SK-N-SH treated with all-trans-retinoic acid at 6 μM for 48 hours (cell line): ENCODE results near the gene PREB.

Experiments
- ATAC-seq: fragments of 200-7000 bp; cut with Tn5 transposase; 3 replicates; pipeline ENCODE4 v1.9.1; 2020; ENCODE audit warnings: mild to moderate bottlenecking, moderate library complexity
- ARNTL ChIP-seq: fragments of 450-650 bp; formaldehyde crosslinking; IDR thresholded peaks from 2 replicates; pipeline ENCODE4 v1.5.0; 2020; ENCODE audit warnings: low read depth, mild to moderate bottlenecking, moderate library complexity, borderline replicate concordance
- BACH2 ChIP-seq: fragments of 250-450 bp; sonication (Bioruptor Pico); IDR thresholded peaks from 2 replicates; pipeline ENCODE4 v1.9.0; 2021; ENCODE audit warnings: mild to moderate bottlenecking, borderline replicate concordance
- CSDC2 ChIP-seq: fragments of 250-450 bp; sonication (Bioruptor Pico); IDR thresholded peaks from 2 replicates; pipeline ENCODE4 v1.5.0; 2020; ENCODE audit warnings: mild to moderate bottlenecking, moderate library complexity
- GLIS3 ChIP-seq: fragments of 250-450 bp; sonication (Bioruptor Pico); IDR thresholded peaks from 2 replicates; pipeline ENCODE4 v1.5.0; 2020; ENCODE audit warnings: mild to moderate bottlenecking, moderate library complexity
- ISL1 ChIP-seq: fragments of 250-450 bp; sonication (Bioruptor Pico); IDR thresholded peaks from 2 replicates; pipeline ENCODE4 v2.1.2; 2022; ENCODE audit warnings: mild to moderate bottlenecking, moderate library complexity
- OSR1 ChIP-seq: fragments of 250-450 bp; sonication (Bioruptor Pico); IDR thresholded peaks from 2 replicates; pipeline ENCODE4 v1.8.0; 2022; ENCODE audit warnings: moderate library complexity, mild to moderate bottlenecking, inconsistent platforms
- PATZ1 ChIP-seq: fragments of 250-450 bp; sonication (Bioruptor Pico); IDR thresholded peaks from 2 replicates; pipeline ENCODE4 v1.8.0; 2020; ENCODE audit warnings: mild to moderate bottlenecking, moderate library complexity, borderline replicate concordance
- PPARA ChIP-seq: fragments of 250-450 bp; sonication (Bioruptor Pico); IDR thresholded peaks from 2 replicates; pipeline ENCODE4 v1.5.0; 2020; ENCODE audit warnings: mild to moderate bottlenecking, borderline replicate concordance
- SNAI2 ChIP-seq: fragments of 250-450 bp; sonication (Bioruptor Pico); IDR thresholded peaks from 2 replicates; pipeline ENCODE4 v1.5.0; 2020; ENCODE audit warnings: mild to moderate bottlenecking, moderate library complexity
- TCF4 ChIP-seq: fragments of 250-450 bp; sonication (Bioruptor Pico); IDR thresholded peaks from 2 replicates; pipeline ENCODE4 v1.8.0; 2021; ENCODE audit warnings: mild to moderate bottlenecking, moderate library complexity, borderline replicate concordance
- TOX ChIP-seq: fragments of 250-450 bp; sonication (Bioruptor Pico); IDR thresholded peaks from 2 replicates; pipeline ENCODE4 v1.8.0; 2021; ENCODE audit warnings: mild to moderate bottlenecking, moderate library complexity, borderline replicate concordance
- TSHZ2 ChIP-seq: fragments of 250-450 bp; sonication (Bioruptor Pico); IDR thresholded peaks from 2 replicates; pipeline ENCODE4 v1.5.0; 2020; ENCODE audit warnings: mild to moderate bottlenecking, moderate library complexity
- ZC3H10 ChIP-seq: fragments of 250-450 bp; sonication (Bioruptor Pico); IDR thresholded peaks from 2 replicates; pipeline ENCODE4 v1.5.1; 2021; ENCODE audit warnings: mild to moderate bottlenecking, moderate library complexity
- ZFP3 ChIP-seq: fragments of 250-450 bp; sonication (Bioruptor Pico); IDR thresholded peaks from 2 replicates; pipeline ENCODE4 v1.5.0; 2020; ENCODE audit warnings: mild to moderate bottlenecking, moderate library complexity
- ZFP30 ChIP-seq: fragments of 450-650 bp; formaldehyde crosslinking; IDR thresholded peaks from 2 replicates; pipeline ENCODE4 v1.5.0; 2022; ENCODE audit warnings: mild to moderate bottlenecking, moderate library complexity
- ZNF565 ChIP-seq: fragments of 450-650 bp; formaldehyde crosslinking; conservative IDR thresholded peaks from 2 replicates; pipeline ENCODE4 v1.5.0; 2020; ENCODE audit warnings: low read depth, mild to moderate bottlenecking, moderate library complexity
- ZNF70 ChIP-seq: fragments of 450-650 bp; formaldehyde crosslinking; IDR thresholded peaks from 2 replicates; pipeline ENCODE4 v1.5.0; 2020; ENCODE audit warnings: mild to moderate bottlenecking, moderate library complexity
- TF ChIP-seq, protein P1 (sequence below): fragments of 250-450 bp; sonication (Bioruptor Pico); IDR thresholded peaks from 2 replicates; pipeline ENCODE4 v1.8.0; 2021; ENCODE audit warnings: low read depth, mild to moderate bottlenecking, moderate library complexity, borderline replicate concordance

Gene PREB

GRCh38 chr2:27152796-27153464, 18.5 kb upstream of the PREB start:
- TF ChIP-seq, protein P1, sequence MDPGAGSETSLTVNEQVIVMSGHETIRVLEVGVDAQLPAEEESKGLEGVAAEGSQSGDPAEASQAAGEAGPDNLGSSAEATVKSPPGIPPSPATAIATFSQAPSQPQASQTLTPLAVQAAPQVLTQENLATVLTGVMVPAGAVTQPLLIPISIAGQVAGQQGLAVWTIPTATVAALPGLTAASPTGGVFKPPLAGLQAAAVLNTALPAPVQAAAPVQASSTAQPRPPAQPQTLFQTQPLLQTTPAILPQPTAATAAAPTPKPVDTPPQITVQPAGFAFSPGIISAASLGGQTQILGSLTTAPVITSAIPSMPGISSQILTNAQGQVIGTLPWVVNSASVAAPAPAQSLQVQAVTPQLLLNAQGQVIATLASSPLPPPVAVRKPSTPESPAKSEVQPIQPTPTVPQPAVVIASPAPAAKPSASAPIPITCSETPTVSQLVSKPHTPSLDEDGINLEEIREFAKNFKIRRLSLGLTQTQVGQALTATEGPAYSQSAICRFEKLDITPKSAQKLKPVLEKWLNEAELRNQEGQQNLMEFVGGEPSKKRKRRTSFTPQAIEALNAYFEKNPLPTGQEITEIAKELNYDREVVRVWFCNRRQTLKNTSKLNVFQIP (CRISPR knock-in tag): no peak
- TF ChIP-seq ZFP3 (CRISPR knock-in tag) (no peak), BACH2 (no peak), ZC3H10 (CRISPR knock-in tag) (no peak), TCF4 (CRISPR knock-in tag) (no peak)
- 0 out of 3 replicates have a peak, but pooled peaks have one; percentile 16 for ATAC-seq

DNA sequence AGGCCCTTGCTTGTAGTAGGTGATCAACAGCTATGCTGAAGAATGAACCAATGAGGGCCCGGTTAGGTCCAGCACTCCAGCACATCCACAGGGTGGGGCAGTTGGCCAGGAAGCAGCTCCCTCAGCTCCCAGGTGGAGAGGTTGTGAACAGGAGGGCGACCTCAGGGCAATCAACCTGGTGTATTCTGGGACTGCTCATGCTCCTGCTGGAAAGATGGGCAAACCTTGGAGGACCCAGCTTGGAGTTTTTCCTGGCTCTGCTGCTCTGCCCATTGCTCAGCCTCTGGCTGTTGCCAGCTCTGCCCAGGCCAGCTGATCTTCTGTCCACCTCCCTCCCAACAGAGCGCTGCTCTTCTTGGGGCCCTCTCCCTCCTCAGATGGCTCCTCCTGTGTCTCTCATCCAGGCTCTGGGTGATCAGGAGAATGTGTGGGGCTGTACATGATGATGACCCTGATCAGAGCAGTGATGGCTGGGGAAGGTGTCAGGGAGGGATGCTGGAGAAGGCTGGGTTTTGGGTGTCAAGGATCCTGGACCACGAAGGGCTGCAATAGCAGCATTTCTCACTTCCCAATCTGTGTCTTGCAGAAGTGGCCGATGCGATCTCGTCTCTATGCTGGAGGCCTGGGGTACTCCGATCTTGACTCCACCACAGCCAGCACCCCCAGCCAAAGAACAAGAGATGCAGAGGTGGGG, 17.8 kb upstream of the PREB start:
- TF ChIP-seq TSHZ2 (CRISPR knock-in tag) (no peak), OSR1 (CRISPR knock-in tag) (no peak), ISL1 (CRISPR knock-in tag) (no peak), CSDC2 (CRISPR knock-in tag) (no peak), ZC3H10 (CRISPR knock-in tag) (no peak), TOX (CRISPR knock-in tag) (no peak), ZNF70 (no peak)
- TF ChIP-seq, protein P1 (CRISPR knock-in tag): no peak
- TF ChIP-seq, all 23 proteins: peak for 0
- ATAC-seq: 0 out of 3 replicates have a peak, but pooled peaks have one; percentile 18

- TF ChIP-seq PATZ1 (CRISPR knock-in tag): no peak
- TF ChIP-seq ZFP30 (CRISPR knock-in tag): no peak
- TF ChIP-seq SNAI2: no peak
- TF ChIP-seq ZC3H10 (CRISPR knock-in tag): no peak
- ATAC-seq: no peak
These were observed 16.3 kb upstream of the PREB start for GRCh38 chr2:27150639-27151230.

DNA sequence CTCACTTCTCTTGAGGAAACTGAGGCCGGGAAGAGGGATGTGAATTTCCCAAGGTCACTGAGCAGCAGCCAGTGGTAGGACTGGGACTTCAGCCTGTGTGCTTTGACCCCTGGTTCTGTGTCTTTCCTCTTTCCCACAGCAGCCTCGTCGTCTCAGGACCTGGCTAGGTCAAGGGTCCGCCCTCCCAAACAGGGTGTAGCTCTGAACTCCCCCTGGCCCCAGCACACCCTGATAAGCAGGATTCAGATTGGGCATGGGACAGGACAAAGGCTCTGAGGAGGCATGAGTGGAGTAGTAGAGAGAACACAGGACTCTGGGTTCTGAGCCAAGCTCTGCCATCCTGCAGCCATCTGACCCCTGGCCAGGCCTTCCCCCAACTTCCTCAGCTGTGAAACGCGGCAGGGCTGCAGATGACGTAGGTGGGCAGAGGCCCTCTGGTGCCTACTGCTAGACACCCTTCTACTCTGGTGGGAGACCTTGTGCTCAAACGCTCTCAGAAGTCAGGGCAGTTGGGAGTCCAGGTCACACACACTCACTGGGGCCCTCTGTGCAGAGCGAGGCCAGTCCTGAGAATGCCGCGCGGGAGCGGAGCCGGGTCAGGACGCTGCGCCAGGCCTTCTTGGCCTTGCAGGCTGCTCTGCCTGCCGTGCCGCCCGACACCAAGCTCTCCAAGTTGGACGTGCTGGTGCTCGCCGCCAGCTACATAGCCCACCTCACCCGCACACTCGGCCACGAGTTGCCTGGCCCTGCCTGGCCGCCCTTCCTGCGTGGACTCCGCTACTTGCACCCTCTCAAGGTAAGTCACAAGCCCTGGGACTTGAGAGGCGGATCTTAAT, 15.4 kb upstream of the PREB start:
- TF ChIP-seq CSDC2 (CRISPR knock-in tag) (no peak), ZNF70 (no peak), SNAI2 (no peak), PPARA (CRISPR knock-in tag) (no peak), ZNF565 (CRISPR knock-in tag) (no peak), ARNTL (no peak), GLIS3 (CRISPR knock-in tag) (no peak)
- ATAC-seq: no peak; the same call in 2 of the 3 replicates
